SK-N-DZ (cell line): Measurements from ENCODE around the gene PIAS2.
"Not testable (repeated sequence)": the region's sequence is repeated elsewhere in the genome, so short reads cannot be mapped to it uniquely, and the experiment has no call there.

Experiments used
- DNase-seq: peaks from one replicate; pipeline ENCODE4 v3.0.0-alpha.2; 2015; ENCODE audit warnings: low spot score

The PIAS2 gene

GRCh38 chr18:46832849-46833248 lies 84.5 kb downstream of the PIAS2 start:
- no peak for DNase-seq

- DNase-seq = not testable (repeated sequence)
Observed at GRCh38 chr18:46832422-46832821, 84.9 kb downstream of the PIAS2 start.

- no peak for DNase-seq
Observed at GRCh38 chr18:46831434-46831833, 85.9 kb downstream of the PIAS2 start.

GRCh38 chr18:46830633-46831032 lies 86.7 kb downstream of the PIAS2 start:
- no peak for DNase-seq

GRCh38 chr18:46829947-46830346 lies 87.4 kb downstream of the PIAS2 start:
- no peak for DNase-seq

- DNase-seq = no peak
Observed at GRCh38 chr18:46829531-46829930, 87.8 kb downstream of the PIAS2 start.

- no peak for DNase-seq
Observed at GRCh38 chr18:46821856-46822711, 95.2 kb downstream of the PIAS2 start.

- DNase-seq = no peak
Observed at GRCh38 chr18:46820863-46821262, 96.4 kb downstream of the PIAS2 start.

GRCh38 chr18:46815661-46816060 lies 101.6 kb downstream of the PIAS2 start:
- DNase-seq = peak; percentile 55

- no peak for DNase-seq
Observed at GRCh38 chr18:46814399-46814798, 102.9 kb downstream of the PIAS2 start.

GRCh38 chr18:46812311-46812710 lies 105.0 kb downstream of the PIAS2 start:
- no peak for DNase-seq

- no peak for DNase-seq
Observed at GRCh38 chr18:46810481-46811000, 106.8 kb downstream of the PIAS2 start.

- no peak for DNase-seq
Observed at GRCh38 chr18:46809145-46809544, 108.2 kb downstream of the PIAS2 start.

GRCh38 chr18:46795945-46796344 lies 121.4 kb downstream of the PIAS2 start:
- DNase-seq = not testable (repeated sequence)

GRCh38 chr18:46794607-46795006 lies 122.7 kb downstream of the PIAS2 start:
- DNase-seq = no peak

GRCh38 chr18:46793565-46793964 lies 123.7 kb downstream of the PIAS2 start:
- DNase-seq = peak; percentile 8

GRCh38 chr18:46789088-46789487 lies 128.2 kb downstream of the PIAS2 start:
- DNase-seq = no peak

- no peak for DNase-seq
Observed at GRCh38 chr18:46787674-46788073, 129.6 kb downstream of the PIAS2 start.

- DNase-seq = no peak
Observed at GRCh38 chr18:46772357-46772756, 144.9 kb downstream of the PIAS2 start.

- DNase-seq = no peak
Observed at GRCh38 chr18:46771141-46771540, 146.2 kb downstream of the PIAS2 start.

- no peak for DNase-seq
Observed at GRCh38 chr18:46770708-46771107, 146.6 kb downstream of the PIAS2 start.

GRCh38 chr18:46768166-46768921 lies 149.0 kb downstream of the PIAS2 start:
- no peak for DNase-seq

- no peak for DNase-seq
Observed at GRCh38 chr18:46767217-46767616, 150.1 kb downstream of the PIAS2 start.
